Glutamatergic neuron (in vitro differentiated cells): Measurements from ENCODE around the gene ADAD1. TPM values are rescaled to one million over a fixed set of nuclear protein-coding genes. Genes with fewer than 3 reads are reported as not detected.

Experiments used
- DNase-seq: peaks from one replicate; pipeline ENCODE4 v3.0.0; 2022
- H3K27ac Mint-ChIP-seq: one replicate; pipeline ENCODE4 v1.8.0; 2020; ENCODE audit warnings: mild to moderate bottlenecking, mixed read lengths, inconsistent platforms; ENCODE audit not compliant: unreplicated experiment
- H3K27me3 Mint-ChIP-seq: one replicate; pipeline ENCODE4 v1.8.0; 2020; ENCODE audit warnings: mild to moderate bottlenecking, moderate library complexity, mixed read lengths, inconsistent platforms; ENCODE audit not compliant: unreplicated experiment
- H3K36me3 Mint-ChIP-seq: one replicate; pipeline ENCODE4 v1.8.0; 2020; ENCODE audit warnings: mild to moderate bottlenecking, mixed read lengths, inconsistent platforms; ENCODE audit not compliant: unreplicated experiment
- H3K4me1 Mint-ChIP-seq: one replicate; pipeline ENCODE4 v1.8.0; 2020; ENCODE audit warnings: mild to moderate bottlenecking, low read depth, mixed read lengths, inconsistent platforms; ENCODE audit not compliant: unreplicated experiment
- H3K4me3 Mint-ChIP-seq: one replicate; pipeline ENCODE4 v1.8.0; 2020; ENCODE audit warnings: mild to moderate bottlenecking, mixed read lengths, inconsistent platforms; ENCODE audit not compliant: unreplicated experiment
- H3K9me3 Mint-ChIP-seq: one replicate; pipeline ENCODE4 v1.8.0; 2020; ENCODE audit warnings: mild to moderate bottlenecking, moderate library complexity, mixed read lengths, inconsistent platforms; ENCODE audit not compliant: unreplicated experiment
- CTCF ChIP-seq: fragments of 200-600 bp; sonication (generic); IDR thresholded peaks from one replicate; pipeline ENCODE4 v1.5.0; 2021; ENCODE audit not compliant: partially characterized antibody, unreplicated experiment
- total RNA-seq: library from RNA; stranded (reverse); fragmentation: NEBNext Ultra II Directional; extraction: Animal tissue kit (Norgen Biotek cat#: 25700); gene quantifications from one replicate; pipeline ENCODE4 v1.2.1, GENCODE V29; 2021; ENCODE audit not compliant: unreplicated experiment

ADAD1 gene
- total RNA-seq, 1 donor from 2014 or later: not detected

- Mint-ChIP-seq H3K9me3 (peaks cover 2% of the 10 kb centered on the region), H3K4me1 (no peaks in the 10 kb centered on the region), H3K36me3 (no peaks in the 10 kb centered on the region), H3K4me3 (no peak overlapping the region), H3K27ac (no peak overlapping the region), H3K27me3 (no peaks in the 10 kb centered on the region)
- no peak for TF ChIP-seq CTCF
- no peak for DNase-seq
Observed at GRCh38 chr4:122450847-122451246, 72.0 kb downstream of the ADAD1 start.

GRCh38 chr4:122453384-122453995, 74.7 kb downstream of the ADAD1 start:
- no peak for TF ChIP-seq CTCF
- no peak for DNase-seq
- Mint-ChIP-seq H3K36me3 (no peaks in the 10 kb centered on the region), H3K4me1 (no peaks in the 10 kb centered on the region), H3K27ac (no peak overlapping the region), H3K9me3 (no peaks in the 10 kb centered on the region), H3K27me3 (no peaks in the 10 kb centered on the region), H3K4me3 (no peak overlapping the region)

- H3K27me3 Mint-ChIP-seq: no peaks in the 10 kb centered on the region
- H3K27ac Mint-ChIP-seq: no peak within 1 kb of the TSS
- H3K36me3 Mint-ChIP-seq: no peaks in the 10 kb centered on the region
- no peak for TF ChIP-seq CTCF
- no peaks in the 10 kb centered on the region for H3K4me1 Mint-ChIP-seq
- no peaks in the 10 kb centered on the region for H3K9me3 Mint-ChIP-seq
- DNase-seq: no peak
- H3K4me3 Mint-ChIP-seq: no peak within 1 kb of the TSS
Observed at GRCh38 chr4:122456231-122457116, 77.7 kb downstream of the ADAD1 start, which contains the start of gene IL2. IL2 (minus strand) TSS chr4:122456725; CDS start chr4:122456440, 285 bp downstream.

GRCh38 chr4:122458625-122459024, 79.8 kb downstream of the ADAD1 start:
- no peaks in the 10 kb centered on the region for H3K9me3 Mint-ChIP-seq
- no peak overlapping the region for H3K4me3 Mint-ChIP-seq
- H3K4me1 Mint-ChIP-seq: no peaks in the 10 kb centered on the region
- no peak for TF ChIP-seq CTCF
- no peaks in the 10 kb centered on the region for H3K27me3 Mint-ChIP-seq
- no peak for DNase-seq
- H3K27ac Mint-ChIP-seq: no peak overlapping the region
- H3K36me3 Mint-ChIP-seq: no peaks in the 10 kb centered on the region

GRCh38 chr4:122469457-122469856, 90.6 kb downstream of the ADAD1 start:
- DNase-seq: no peak
- peaks cover 3% of the 10 kb centered on the region for H3K36me3 Mint-ChIP-seq
- H3K4me1 Mint-ChIP-seq: no peaks in the 10 kb centered on the region
- no peak overlapping the region for H3K27ac Mint-ChIP-seq
- TF ChIP-seq CTCF: no peak
- H3K27me3 Mint-ChIP-seq: no peaks in the 10 kb centered on the region
- no peaks in the 10 kb centered on the region for H3K9me3 Mint-ChIP-seq
- no peak overlapping the region for H3K4me3 Mint-ChIP-seq
